NOMO-1 (cell line): ENCODE data around the gene STON2.
A peak's percentile ranks its signal among the peaks of the same experiment; 100 is the strongest.

Experiments
- DNase-seq, 2 experiments: peaks; one replicate each; lab custom pipeline; 2025; ENCODE audit not compliant: unreplicated experiment in 2 of 2; lab: John Stamatoyannopoulos, UW

Gene STON2

GRCh38 chr14:81341781-81342180, 58.3 kb downstream of the STON2 start:
- DNase-seq: no peak

- DNase-seq: no peak
Observed at GRCh38 chr14:81341370-81341769, 58.8 kb downstream of the STON2 start.

GRCh38 chr14:81340201-81340600, 59.9 kb downstream of the STON2 start:
- DNase-seq: no peak

GRCh38 chr14:81337073-81337472, 63.1 kb downstream of the STON2 start:
- no peak for DNase-seq

DNA sequence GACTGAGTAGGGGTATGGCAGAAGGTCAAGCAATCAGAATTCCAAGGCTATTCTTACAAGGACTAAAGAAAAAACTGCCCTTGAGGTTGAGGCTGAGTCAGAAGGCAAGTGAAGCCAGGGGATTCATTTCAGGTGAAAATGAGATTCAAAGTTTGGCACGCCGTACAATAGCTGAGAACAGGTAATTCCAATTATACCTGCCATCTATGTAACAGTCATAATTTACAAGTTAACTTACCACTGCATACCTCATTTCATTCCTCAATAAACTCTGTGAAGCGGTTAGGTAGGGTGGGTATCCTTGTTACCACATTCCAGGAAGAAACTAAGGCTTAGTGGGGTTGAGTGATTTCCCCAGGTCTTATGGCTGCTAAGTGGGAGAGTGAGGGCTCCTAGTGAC, 64.1 kb downstream of the STON2 start:
- no peak for DNase-seq

DNA sequence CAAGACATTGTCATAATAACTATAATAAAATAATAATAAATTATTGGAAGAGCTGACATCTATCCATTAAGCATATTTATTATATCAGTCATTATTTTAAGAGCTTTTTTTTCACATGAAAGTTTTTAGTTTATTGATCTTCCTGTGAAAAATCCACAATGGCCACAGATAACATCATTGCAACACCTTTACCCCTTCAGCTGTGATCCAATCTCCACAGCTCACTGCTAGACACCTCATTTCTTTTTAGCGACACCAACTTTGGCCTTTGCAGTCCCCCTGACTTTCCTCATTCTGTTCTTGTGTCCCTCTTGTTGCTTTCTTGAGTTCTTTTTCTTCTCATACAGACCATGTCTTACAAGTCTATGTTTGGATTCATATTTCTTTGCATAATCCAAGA, 67.4 kb downstream of the STON2 start:
- DNase-seq: no peak

- DNase-seq: no peak
Observed at GRCh38 chr14:81331229-81332021, 68.7 kb downstream of the STON2 start.

GRCh38 chr14:81330619-81331122, 69.5 kb downstream of the STON2 start:
- DNase-seq: no peak

DNA sequence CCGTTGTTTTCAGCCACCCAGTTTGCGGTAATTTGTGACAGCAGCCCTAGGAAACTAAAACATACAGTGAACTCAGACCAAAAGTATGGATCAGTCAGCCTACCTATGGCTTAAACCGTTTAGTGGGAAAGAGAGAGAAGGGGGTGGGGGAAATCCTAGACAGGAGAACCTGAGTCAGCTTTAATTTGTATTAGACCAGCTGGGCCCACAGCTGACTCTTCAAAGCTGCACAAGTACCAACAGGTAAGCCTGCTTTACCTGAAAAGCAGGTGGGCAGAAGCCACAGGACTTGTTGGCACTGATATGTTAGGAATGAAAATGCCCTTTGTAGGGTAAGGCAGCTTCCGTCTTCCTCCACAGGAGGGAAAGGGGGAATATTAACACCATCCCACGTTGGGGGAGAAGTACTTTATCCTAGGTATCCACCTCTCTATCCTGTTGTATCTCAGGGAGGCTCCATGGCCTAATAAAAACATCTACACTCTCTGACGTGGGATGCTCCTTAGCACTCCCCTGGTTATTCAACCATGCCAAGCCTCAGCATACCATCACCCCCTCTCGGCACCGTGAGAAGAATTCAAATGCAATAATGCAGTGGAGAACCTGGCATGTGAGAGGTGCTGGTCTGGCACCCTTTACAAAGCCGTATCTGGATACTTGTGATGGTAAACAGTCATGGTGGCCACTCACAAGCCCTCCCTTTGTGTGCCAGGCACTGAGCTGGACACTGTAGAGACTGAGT, 70.3 kb downstream of the STON2 start:
- DNase-seq: no peak

DNA sequence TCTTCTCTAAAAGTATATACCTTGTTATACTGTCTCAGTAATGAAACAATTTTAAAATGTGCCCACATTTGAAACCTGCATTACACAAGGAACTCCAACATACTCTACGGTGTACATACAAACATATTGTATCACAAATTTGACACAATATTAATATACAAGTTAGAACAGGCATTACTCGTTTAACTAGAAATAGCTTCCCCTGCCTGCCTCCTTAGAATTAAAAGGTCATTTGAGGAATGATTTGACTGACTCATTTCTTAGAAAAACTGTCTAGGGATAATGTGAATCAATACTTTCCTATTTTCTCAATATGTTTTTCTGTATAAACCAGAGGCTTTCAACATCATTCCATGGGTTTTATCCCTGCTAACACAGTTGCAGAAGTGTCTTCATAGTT, 73.7 kb downstream of the STON2 start:
- DNase-seq: no peak

DNA sequence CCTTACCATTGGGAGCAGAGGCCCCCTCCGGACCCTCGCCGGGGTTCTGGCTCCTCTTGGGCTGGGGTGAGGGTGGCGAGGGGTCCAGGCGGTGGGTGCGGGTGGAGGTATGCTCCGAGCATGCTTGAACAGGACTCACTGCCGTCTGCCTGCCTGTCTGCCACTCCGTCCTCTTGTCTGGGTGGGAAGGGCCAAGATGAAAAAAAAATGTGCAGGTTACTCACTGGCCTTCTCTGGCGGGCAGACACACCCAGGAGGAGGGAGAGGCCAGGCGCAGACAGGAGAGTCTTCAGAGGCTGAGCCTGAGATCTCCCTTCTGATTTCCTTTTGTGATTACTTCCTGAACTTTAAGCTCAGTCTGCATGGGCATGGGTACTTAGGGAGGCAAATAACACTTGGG, 76.1 kb downstream of the STON2 start:
- no peak for DNase-seq

DNA sequence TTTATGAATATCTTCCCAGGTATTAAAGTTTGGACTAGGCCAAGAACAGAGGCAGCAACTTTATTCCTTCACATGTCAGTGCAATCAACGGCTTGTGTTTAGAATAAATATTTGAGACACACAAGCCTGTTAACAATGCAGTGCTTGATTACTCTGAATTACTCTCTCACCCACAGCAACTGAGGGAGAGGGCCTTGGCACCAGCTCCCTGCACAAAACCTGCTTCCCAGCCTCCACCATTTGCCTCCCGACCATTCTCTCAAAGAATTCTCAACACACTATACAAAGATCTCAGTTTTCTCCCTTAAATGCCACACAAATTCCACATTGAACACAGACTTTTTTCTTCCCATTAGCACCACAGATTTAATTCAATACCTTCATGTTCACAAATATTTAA, 77.0 kb downstream of the STON2 start:
- DNase-seq: no peak

DNA sequence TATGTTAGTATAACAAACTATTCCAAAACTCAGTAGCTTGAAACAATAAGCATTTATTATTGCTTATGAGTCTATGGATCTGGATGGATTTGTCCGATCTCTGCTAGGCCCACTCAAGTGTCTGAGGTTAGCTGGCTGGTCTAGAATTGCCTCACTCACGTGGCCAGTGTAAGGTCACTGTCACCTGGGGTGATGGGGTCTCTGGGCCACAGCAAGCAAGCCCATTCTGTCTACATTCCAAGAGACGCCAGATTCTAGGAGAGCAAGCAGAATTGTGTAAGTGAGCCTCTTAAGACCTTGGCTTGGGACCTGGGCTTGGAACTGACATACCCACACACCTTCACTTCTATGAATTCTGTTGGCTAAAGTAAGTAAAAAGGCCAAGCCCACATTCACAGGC, 80.2 kb downstream of the STON2 start:
- no peak for DNase-seq

GRCh38 chr14:81319314-81319713, 80.8 kb downstream of the STON2 start:
- no peak for DNase-seq

DNA sequence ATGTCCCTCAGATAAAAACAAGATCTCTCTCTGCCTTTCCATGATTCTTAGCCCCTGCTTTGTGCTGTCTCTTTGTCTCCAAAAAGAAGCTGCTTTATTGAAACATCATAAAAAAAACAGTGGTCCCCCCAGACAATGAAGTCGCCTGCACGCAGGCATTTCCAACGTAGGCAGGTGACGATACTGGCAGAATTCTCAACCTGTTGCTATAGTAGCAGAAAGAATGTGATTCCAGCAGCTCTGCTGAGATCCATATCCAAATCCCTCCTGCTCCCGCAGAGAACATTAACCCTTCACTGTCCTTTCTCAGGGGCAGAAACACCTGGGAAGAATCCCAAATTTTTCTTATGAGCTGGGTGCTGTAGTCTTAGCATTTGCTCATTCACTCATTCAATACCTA, 84.8 kb downstream of the STON2 start:
- DNase-seq: no peak

- no peak for DNase-seq
Observed at GRCh38 chr14:81314443-81315175, 85.5 kb downstream of the STON2 start.

- no peak for DNase-seq
Observed at GRCh38 chr14:81313775-81314429, 86.2 kb downstream of the STON2 start.

DNA sequence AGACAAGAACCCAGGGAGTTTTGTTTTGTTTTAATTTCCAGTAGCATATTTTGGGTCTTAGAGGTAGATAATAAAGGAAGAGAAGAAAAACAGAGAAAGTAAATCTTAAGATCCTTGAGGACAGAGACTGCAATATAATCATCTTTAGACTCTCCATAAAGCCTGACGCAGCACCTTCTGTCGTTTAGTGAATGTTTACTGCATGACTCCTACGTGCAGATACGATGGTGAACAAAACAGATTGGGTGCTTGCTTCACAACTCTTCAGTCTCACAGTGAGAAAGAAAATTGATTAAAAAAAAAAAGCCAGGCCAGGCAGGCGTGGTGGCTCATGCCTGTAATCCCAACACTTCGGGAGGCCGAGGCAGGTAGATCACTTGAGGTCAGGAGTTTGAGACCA, 86.9 kb downstream of the STON2 start:
- no peak for DNase-seq

GRCh38 chr14:81312289-81312876, 87.7 kb downstream of the STON2 start:
- DNase-seq: peak in 1 of 2 experiments; percentile 43

DNA sequence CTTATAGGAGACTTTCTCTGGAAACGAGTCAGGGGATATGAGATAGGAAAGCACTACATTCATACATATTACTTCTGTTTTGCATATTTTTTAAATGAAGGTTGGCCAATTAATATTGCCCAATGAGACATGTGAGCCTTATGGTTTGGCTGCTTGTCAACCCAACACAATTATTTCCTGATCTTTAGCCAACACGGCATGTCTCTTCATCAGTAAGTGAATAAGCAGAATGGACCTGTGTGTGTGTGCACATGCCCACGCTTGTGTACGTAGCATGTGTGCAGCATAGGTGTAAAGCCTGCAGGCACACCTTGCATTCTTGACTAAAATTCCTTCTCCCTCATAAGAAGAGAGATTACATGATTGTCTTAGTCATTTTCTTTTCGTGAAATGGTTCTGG, 88.3 kb downstream of the STON2 start:
- DNase-seq: peak in 1 of 2 experiments; percentile 22
